ENCODE results near the gene FASN. TPM values are rescaled to one million over a fixed set of nuclear protein-coding genes. Genes with fewer than 3 reads are reported as not detected.

The FASN gene
- total and polyA plus RNA-seq, 2 donors (not counting 3 experiments of a cell fraction or from before 2014, with no cell fraction given) = 101 to 360 TPM

- CTCF ChIA-PET = interaction anchor here (1.5 kb wide), 1 partner anchor 74 kb away, joined by 7 read pairs; no protein-coding TSS in a partner anchor
- H3K9ac ChIP-seq (replicated peaks; ENCODE audit: extremely low read depth, insufficient read depth, low read length) = no peak overlapping the region
- dilution Hi-C loops (cut with MboI; ENCODE audit: extremely low pct_ligation_motif_present, low sequenced_read_pairs) (no loop called here), intact Hi-C loops (cut with micrococcal nuclease) (loop anchor here (10.0 kb wide), 2 partner anchors 201 to 381 kb away; partner anchors contain the start of genes HEXD and OGFOD3)
- H3K79me2 ChIP-seq (ENCODE audit: control insufficient read depth, insufficient read depth, low read length) = peaks cover 7% of the 10 kb centered on the region
- peaks cover 16% of the 10 kb centered on the region for H3K4me1 ChIP-seq (ENCODE audit: control insufficient read depth, extremely low read depth, insufficient read depth, low read length)
- POLR2A ChIA-PET = no interaction called here
- TSS peak; percentile 21 for BruUV-seq (replicated peaks)
- no peaks in the 10 kb centered on the region for H3K9me1 ChIP-seq (replicated peaks; ENCODE audit: control insufficient read depth, extremely low read depth, insufficient read depth, low read length)
- H2AFZ ChIP-seq (ENCODE audit: low read depth, low read length) = no peak overlapping the region
- TF ChIP-seq MAX (IDR thresholded peaks at IDR 0.05; ENCODE audit: insufficient read depth, insufficient read length) = no peak
- TF ChIP-seq CTCF (IDR thresholded peaks at IDR 0.05; ENCODE audit: extremely low read depth in 1 of 2, insufficient read depth in 1 of 2, low read depth in 1 of 2, low read length in 2 of 2) = no peak
- TF ChIP-seq JUN (IDR thresholded peaks at IDR 0.05; ENCODE audit: borderline replicate concordance, insufficient read depth, insufficient read length, low read depth) = no peak
- no peak for TF ChIP-seq MYC (IDR thresholded peaks at IDR 0.05; ENCODE audit: low read depth, low read length)
- TF ChIP-seq POLR2A (IDR thresholded peaks at IDR 0.05; ENCODE audit: low read depth, low read length) = no peak
- TF ChIP-seq EZH2 (IDR thresholded peaks at IDR 0.05; ENCODE audit: borderline replicate concordance, low read depth, low read length, severe bottlenecking) = no peak
- TF ChIP-seq POLR2AphosphoS5 (IDR thresholded peaks at IDR 0.05; ENCODE audit: insufficient read depth, low read depth, low read length) = no peak
- TF ChIP-seq GATA2 (IDR thresholded peaks at IDR 0.05; ENCODE audit: insufficient read depth, insufficient read length, low read depth, low read length) = no peak
- TF ChIP-seq FOS (IDR thresholded peaks at IDR 0.05; ENCODE audit: borderline replicate concordance, insufficient read depth, low read length) = no peak
- no peak overlapping the region for H3K4me2 ChIP-seq (ENCODE audit: insufficient read depth, low read length)
- no peaks in the 10 kb centered on the region for H3K9me3 ChIP-seq (replicated peaks; ENCODE audit: control insufficient read depth, insufficient read depth, low read length)
- H3K4me3 ChIP-seq (replicated peaks in 1 of 3; ENCODE audit: insufficient read depth in 1 of 3, low read depth in 1 of 3, low read length in 3 of 3) = no peak overlapping the region
- FAIRE-seq (no peak), DNase-seq (ENCODE audit: low read depth, low spot score) (no peak)
- H4K20me1 ChIP-seq (replicated peaks; ENCODE audit: control insufficient read depth, extremely low read depth, insufficient read depth, low read length) = no peaks in the 10 kb centered on the region
- H3K27me3 ChIP-seq (ENCODE audit: control insufficient read depth in 2 of 2, insufficient read depth in 2 of 2, low read length in 2 of 2) = no peaks in the 10 kb centered on the region
- no peak overlapping the region for H3K27ac ChIP-seq (ENCODE audit: insufficient read depth, low read depth, low read length)
- H3K36me3 ChIP-seq (ENCODE audit: control insufficient read depth in 2 of 2, extremely low read depth in 1 of 2, insufficient read depth in 2 of 2, low read length in 2 of 2) = no peaks in the 10 kb centered on the region
Observed at GRCh38 chr17:82033359-82034085, 64.5 kb downstream of the FASN start.
